ENCODE measurements around the gene RAB41.
"Not testable (repeated sequence)": the region's sequence is repeated elsewhere in the genome, so short reads cannot be mapped to it uniquely, and the experiment has no call there.

RAB41 gene

DNA sequence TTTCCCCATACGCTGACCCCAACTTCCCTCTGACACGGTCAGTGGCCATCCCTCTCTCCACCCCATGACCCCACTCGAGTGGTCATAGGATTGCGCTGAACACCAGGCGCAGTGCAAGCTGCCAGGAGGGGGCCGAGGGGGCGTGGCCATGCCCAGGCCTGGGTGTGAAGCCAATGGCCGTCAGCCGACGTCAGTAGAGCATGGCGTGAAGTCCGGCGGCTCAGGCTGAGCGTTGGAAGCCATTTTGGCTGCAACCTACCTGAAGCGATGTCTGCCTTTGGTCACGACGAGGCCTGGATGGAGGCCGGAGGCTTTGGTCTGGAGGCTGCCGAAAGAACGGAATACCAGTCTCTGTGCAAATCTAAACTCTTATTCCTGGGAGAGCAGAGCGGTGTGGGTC is at the start of gene RAB41:
RAB41 (plus strand) TSS at position 222 of the 400 bp plus-strand sequence; CDS start at position 268, 46 bp downstream.
- no peak for DNase-seq

DNA sequence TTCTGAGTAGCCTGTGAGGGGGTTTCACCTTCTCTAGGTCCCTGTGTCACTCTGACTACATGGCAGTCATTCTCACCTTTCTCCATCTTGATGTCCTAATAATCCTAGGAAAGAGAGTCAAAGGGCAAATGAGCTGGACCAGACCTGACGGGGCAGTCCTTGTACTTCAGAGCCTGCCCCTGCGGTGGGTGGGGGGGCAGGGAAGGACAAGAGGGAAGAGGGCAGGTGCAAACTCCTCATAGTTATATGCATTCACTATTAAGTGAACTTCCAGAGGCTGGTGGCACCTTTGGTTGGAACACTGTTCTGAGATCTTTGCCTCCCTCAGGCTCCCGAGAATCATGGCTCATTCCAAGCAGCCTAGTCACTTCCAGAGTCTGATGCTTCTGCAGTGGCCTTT is 47.6 kb upstream of the RAB41 start, which contains the start of gene AWAT1:
AWAT1 (plus strand) TSS at position 301 of the 400 bp plus-strand sequence; CDS start at position 342, 41 bp downstream.
- no peak for DNase-seq

DNA sequence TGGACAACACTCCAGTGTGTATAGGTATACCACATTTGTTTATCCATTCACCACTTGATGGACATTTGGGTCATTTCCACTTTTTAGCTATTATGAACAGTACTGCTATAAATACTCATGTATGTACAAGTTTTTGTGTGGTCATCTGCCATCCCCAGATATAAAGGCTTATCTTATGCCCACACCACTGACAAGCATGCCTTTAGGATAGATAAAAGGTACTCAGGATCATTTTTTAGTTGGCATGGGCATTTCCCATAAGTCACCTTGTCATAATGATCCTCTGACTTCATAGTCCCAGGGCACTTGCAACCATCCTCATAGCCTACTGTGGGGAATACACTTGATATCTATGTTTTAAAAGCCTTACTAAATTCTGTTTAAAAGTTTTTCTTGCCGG is 41.2 kb upstream of the RAB41 start:
- no peak for DNase-seq

DNA sequence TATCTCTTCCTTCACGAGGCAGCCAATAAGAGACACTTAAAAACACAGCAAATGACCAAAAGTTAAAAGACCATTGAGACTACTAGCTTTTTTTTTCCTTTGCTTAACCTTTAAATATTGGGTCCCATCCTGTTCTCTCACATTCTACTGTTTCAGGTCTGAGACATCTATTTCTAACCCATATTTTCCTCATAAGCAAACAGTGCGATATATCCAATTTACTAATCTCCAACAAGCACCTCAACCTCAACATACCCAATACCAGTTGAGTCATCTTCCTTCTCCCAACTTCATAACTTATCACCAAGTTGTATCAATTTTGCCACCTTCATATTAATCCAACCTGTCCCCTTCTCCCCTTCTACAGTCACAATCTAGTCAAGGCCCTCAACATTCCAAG is 40.5 kb upstream of the RAB41 start:
- no peak for DNase-seq

DNA sequence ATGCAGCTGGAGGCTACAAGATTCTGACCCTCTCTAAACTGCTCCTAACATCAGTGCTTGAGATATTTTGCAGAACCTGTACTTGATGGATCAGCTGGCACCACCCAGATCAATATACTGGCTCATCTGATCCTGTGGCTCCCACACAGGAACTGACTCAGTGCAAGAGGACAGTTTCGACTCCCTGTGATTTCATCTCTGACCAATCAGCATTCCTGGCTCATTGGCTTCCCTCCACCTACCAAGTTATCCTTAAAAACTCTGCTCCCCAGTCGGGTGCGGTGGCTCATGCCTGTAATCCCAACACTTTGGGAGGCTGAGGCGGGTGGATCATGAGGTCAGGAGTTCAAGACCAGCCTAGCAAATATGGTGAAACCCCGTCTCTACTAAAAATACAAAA is 38.4 kb upstream of the RAB41 start:
- DNase-seq, result peak; percentile 19

DNA sequence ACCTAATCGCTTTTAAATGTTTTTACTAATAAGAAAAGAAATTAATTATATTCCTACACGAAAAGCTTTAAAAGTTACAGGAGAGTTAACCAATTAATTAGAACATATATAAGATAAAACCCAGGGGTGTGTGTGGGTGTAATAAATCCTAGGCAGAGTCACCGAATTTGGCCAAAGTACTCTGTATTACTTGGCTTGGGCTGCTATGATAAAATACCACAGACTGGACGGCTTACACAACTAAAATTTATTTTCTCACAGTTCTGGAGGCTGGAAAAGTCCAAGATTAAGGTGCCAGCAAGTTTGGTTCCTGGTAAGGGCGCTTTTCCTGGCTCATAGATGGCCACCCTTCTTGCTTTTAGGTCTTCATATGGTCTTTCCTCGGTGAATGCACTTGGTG is 37.1 kb upstream of the RAB41 start:
- DNase-seq, result no peak

DNA sequence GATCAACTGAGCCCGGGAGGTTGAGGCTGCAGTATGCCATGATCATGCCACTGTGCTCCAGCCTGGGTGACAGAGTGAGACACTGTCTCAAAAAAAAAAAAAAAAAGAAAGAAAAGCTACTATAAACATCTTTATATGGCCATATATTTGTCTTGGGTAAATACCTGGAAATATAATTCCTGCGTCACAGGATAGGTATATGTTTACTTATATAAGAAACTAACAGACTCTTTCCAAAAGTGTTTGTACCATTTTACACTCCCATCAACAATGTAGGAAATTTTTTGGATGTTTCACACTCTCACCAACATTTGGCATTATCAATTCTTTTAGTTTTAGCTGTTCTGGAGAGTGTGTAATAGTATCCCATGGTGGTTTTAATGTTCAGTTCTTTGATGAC is 34.7 kb upstream of the RAB41 start:
- no peak for DNase-seq

DNA sequence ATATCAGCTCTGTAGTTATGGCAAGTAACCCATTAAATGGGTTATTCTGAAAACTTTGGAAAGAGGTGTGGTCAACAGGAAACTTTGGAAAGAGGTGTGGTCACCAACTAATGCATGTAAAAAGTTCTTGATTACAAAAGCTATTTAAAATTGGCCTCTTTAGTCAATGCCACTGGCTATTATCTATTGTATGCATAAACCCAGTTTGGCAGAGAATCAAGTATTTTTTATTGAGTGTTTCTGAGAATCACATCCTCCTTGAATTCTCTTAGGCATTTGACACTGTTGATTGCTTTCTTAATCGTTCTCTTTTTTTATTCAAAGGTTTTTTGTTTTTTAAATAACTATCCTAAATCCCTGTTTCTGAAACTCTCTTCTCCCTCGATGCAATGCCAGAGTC is 29.5 kb upstream of the RAB41 start:
- no peak for DNase-seq

DNA sequence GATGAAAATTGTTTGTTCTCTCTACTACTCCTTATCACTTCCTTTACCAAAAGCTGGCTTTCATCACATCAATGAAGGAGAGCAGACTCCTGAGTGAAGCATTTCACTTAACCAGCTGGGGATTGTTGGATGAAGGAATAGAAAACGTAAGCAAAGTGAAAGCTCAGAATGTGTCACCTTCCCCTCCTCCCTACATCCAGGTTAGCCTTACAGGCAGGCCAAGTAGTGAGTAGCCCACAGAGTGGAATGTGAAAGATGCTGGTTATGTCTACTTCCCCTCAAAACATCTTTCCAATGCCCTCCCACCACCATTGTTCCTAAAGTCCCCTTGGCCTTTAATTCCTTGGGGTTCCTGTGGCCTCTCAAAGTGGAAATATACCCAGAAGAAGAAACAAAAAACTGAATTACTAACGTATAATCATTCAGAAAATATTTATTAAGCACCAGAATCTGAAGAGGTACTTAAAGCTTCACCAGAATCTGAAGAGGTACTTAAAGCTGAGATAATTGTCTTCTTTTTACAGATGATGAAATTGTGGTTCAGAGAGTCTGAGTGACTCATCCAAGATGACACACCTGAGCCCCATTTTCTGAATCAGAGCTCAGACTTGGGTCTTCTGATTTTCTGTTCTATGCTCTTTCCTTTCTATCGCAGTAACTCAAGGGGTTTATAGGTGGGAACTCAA is 28.5 kb upstream of the RAB41 start:
- peak; percentile 5 for DNase-seq

DNA sequence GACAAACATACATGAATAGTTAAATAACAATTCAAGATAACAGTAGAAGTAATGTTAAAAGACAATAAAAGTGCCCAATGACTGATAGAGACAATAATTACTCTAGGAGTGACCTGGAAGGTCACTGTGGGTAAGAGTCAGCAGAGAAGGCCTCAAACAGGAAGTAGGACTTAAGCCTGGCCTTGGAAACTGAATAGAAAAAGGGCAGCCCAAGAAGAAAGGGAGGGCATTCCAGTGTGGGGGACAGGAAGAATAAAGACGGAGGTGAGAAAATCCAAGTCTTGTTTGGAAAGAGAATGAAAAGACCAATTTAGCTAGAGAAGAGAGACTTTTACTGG is 27.9 kb upstream of the RAB41 start:
- peak; percentile 5 for DNase-seq

DNA sequence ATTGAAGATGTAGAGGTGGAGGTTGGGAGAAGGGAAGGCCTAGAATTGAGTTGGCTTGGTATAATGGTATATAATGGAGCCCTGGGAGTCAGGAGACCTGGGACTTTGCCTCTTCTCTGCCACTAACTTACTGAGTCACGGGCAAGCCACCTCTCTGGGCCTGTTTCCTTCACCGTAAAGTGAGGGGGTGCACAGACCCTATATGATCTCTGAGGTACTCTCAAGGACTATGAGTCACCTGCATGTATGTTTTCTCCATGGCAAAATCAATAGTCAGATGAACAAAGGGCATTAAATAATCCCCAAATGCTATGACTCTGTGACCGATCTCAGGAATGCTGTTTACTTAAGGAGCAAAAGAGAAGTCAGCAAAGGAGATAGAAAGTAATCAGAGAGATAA is 27.1 kb upstream of the RAB41 start:
- DNase-seq, result no peak

DNA sequence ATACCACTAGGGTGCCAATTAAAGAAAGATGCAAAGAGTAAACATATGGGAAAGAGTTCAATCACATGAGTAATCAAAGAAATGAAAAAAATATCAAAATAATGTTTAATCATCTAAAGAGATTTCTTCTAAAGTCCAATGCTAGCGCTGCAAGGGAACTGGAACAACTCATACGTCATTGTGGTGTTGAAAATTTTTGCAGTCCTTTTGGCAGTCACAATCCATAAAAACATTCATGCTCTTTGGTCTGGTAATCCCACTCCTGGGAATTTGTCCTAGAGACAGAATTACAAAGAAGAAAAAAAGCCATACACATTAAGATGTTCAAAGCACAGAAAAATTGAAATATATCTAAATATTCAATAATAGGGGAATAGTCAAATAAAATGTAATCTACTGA is 26.5 kb upstream of the RAB41 start:
- DNase-seq, result no peak

DNA sequence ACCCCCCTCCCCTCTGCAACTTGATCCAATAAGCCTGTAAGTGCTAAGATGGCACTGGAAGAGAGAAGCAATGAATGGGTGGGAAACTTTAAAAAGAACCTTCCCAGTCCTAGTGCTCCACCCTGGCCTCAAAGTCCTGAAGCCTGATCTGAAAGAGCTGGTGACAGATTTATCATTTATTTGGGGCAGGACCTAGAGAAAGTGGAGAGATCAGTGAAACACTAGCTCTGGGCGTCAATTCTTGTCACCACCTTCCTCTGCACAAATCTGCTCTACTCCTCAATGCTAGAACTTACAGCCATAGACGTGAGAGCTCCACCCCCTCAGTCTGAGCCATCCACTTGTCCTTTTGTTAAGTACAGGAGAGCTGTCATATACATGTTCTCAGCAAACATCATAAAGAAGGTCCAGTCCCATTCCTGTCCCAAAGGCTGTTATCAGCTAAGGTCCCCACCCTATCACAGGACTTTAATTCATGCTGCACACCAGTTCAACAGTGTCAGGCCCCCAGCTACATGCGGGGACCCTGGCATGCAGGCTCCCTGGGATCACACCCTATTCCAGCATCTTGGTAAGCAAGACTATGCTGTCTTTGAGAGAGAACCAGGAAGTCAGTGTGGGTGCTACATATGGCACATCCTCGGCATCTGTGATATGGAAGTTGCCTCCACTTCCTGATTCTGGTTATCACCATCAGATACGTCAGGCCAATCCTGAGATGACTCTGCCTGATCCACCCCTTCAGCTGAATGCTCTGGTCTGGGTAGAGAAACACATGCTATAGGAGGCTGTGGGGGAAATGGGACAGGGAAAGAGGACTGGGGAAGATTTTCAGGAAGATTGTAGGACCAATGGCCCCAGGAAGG is 24.3 kb upstream of the RAB41 start:
- DNase-seq, result no peak

DNA sequence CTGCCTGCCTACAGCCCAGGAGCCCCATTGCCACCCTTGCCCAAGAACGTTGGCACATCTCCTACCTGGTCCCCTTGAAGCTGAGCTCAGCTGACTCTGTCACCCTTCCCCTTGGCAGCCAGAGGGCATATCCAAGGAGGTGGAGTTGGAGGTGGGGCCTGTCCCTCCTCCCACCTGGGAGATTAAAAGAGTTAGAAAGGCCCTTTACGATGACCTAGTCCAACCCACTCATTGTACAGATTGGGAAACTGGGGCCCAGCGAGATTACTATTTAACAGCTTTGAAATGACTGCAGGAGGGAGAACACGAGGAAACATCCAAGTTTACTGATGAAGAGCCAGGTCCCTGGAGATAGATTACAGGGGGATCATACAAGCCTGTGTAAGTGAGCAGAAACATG is 21.9 kb upstream of the RAB41 start, which contains the start of gene P2RY4:
P2RY4 (minus strand) TSS at position 101 of the 400 bp plus-strand sequence. CDS start 580 bp downstream, outside the sequence.
- no peak for DNase-seq

DNA sequence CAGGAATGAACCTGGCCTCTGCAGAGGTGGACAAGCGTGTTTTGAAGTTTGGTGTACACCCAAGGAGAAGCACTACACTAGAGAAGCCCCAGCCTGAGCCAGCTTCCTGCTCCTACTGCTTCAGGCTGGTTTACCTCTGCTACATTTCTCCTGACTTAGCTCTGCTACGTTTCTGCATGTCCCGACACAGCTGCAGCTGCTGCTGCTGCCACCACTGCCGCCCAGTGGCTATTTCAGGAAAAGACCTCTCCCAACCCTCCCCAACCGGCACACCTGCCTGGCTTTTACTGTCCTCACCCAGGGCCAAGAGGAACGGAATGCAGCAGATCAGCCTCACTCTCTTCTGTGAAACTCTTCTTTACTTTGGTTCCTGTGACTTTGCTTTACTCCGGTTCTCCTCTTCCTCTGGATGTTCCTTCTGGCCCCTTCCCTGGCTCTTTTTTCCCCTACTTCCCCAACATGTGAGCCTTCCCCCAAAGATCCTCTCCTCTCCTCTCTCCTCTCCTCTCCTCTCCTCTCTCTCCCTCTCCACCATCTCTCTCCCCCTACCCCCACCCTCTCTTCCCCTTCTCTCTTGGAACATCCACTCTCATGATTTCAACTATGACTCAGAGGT is 18.9 kb upstream of the RAB41 start:
- peak; percentile 36 for DNase-seq

DNA sequence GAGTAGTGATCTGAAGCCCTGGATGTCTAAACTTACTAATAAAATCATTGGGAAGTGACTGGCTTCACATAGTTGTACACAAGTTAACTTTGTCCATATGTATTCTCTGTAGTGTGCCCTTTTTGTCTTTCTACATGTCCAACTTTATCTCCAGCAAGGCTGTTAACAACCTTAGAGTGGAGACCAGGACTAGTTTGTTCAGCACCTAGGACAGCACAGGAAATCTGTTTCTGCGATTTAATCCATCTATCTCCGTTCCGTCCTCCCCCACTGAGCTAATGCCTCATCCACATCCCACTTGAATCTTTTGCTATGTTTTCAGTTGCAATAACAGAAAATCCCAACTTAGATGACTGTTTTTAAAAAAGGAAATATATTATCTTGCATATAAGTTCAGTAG is 17.2 kb upstream of the RAB41 start:
- DNase-seq, result no peak

DNA sequence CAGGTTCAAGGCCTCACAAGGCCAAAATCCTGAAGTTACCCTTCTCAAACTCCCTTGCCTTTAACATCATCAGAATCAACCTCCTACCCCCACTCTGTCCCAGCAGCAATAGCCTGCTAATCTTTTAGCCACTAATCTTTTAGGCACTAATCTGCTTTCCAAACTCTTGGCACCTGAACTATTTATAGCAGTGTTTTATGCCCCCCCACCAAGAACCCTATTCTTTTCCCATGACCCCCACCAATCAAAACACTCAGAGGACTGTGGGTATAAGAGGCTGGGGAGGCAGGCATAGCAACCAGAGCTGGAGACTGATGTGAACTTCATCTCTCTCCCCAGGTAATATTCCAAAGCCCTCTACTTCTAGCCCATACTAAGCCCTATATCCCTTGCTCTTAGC is 13.9 kb upstream of the RAB41 start, which contains the start of gene ARR3:
ARR3 (plus strand) TSS at position 301 of the 400 bp plus-strand sequence. CDS start 1,052 bp downstream, outside the sequence.
- DNase-seq, result no peak

DNA sequence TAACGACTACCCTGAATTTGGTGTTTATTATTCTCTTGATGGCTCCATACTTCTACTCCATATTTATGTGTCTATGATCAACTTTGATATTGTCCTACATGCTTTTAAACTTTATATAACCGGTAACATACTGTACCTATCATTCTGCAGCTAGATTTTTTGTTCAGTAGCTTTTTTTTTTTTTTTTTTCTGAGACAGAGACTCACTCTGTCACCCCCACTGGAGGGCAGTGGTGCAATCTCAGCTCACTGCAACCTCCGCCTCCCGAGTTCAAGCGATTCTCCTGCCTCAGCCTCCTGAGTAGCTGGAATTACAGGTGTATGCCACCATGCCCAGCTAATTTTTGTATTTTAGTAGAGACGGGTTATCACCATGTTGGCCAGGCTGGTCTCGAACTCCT is 7.9 kb upstream of the RAB41 start:
- DNase-seq, result not testable (repeated sequence)

DNA sequence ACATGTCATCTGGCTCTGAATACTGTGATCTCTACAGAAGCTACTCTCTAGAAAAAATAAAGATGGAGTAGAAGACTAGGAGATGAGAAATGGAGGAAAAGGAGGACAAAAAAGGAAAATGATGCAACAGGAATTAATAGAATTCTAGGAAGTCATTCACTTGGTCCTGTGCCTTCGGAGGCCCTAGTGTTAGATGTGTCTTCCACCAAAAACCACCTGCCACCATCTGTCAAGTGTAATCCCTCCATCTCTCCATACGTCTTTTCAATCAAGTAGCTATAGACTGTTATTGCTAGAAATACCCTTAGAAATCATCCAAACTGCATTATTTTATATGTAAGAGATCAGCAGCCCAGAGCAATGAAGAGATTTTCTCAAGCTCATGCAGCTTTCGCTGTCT is 2.9 kb upstream of the RAB41 start:
- no peak for DNase-seq

DNA sequence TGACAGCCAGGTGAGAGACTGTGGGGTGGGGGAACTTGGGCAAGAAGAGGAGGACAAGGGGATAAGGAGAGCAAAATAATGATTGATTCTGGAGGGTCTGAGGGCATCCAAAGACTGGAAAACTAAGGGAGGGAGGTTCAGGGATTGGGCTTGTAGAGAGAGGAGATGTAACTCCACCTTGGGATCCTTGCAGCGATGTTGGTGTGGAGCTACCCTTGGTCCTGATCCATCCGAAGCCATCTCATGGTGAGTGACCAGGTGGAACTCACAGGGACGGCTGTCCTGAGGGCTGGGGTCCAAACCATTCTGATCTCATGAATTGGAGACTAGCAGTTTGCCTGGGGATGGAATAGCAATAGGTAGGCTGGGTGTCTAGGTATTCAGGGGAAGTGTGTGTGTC is 1.4 kb upstream of the RAB41 start:
- DNase-seq, result no peak

DNA sequence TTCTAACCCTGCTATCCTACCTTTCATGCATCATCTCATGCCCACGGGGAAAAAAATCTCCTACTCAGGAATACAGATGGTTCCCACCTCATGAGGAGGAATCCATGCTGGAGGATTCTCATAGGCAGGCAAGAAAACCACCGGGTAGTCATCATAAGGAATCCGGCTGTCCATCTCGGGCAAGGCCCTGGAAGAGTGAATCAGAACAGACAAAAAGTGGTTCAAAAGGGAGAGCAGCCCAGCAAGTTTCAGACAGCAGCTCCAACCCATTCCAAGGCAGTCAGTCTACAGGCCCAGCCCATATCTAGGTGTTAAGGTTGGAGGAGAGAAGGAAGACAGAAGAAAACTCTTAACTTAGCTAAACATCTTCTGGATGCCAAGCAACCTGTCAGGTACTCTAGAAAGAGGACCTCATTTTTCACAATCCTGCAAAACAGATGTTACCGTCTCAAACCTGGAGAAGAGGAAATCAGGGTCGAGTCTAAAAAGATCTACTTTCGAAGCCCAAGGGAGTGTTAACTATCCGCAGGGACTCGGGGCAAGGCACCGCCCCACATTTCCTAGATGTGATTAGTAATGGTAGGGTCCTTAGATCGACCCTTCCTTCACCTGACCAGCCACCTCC is 7.3 kb downstream of the RAB41 start:
- DNase-seq, result peak; percentile 18

DNA sequence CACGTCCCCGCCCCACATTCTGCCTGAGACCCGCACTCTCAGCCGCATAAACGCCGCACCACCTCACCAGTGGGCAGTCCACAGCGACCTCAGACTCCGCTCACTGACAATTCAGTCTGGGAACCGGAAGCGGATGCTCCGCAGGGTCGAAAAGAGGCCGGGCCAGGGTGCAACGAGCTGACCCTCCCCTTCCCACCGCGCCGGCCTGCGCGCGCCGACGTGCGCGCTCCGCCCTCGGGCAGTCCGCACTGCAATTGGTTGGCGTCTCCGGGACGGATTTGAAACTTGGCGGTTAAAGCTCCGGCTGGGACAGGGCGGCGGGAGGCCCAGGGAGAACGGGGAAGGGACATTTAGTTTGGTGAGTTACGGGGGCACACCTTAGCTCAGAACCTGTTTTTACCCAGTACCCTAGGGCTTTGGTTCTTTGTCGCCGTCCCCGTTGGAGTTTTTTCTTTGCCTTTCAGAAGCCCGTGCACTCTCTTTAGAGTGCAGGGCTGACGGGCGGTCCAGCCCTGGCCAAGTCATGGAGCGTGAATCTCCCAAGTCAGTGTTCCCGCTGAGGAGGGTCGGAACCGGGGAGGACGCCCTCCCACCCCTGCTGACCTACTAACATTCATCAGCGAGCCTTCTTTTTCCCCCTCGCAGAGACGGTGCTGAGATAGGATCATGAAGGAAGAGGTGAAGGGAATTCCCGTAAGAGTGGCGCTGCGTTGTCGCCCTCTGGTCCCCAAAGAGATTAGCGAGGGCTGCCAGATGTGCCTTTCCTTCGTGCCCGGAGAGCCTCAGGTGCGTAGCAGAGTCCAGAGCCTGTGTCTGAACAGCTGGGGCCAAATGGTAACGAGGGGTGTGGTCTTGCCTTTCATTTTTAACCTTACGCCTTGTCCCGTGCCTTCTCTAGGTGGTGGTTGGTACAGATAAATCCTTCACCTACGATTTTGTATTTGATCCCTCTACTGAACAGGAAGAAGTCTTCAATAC is 8.1 kb downstream of the RAB41 start, which contains the start of the genes KIF4A and PDZD11:
KIF4A (plus strand) TSS at position 312 of the 978 bp plus-strand sequence; CDS start at position 667, 355 bp downstream.
PDZD11 (minus strand) TSS at position 135 of the 978 bp plus-strand sequence. CDS start 586 bp downstream, outside the sequence.
- DNase-seq, result peak; percentile 83

All from EL (cell line).